ENCODE results near the gene OR6Q1. TPM values are rescaled to one million over a fixed set of nuclear protein-coding genes. Genes with fewer than 3 reads are reported as not detected.

The OR6Q1 gene
- total and polyA plus RNA-seq, 2 experiments from 2014 or later, result not detected

GRCh38 chr11:58060535-58060934, 29.8 kb downstream of the OR6Q1 start (continued):
- no peak for TF ChIP-seq ZNF462 (CRISPR knock-in tag; IDR thresholded peaks at IDR 0.05)
- TF ChIP-seq CREB1 (CRISPR knock-in tag; IDR thresholded peaks at IDR 0.05; ENCODE audit: low read depth), result no peak
- TF ChIP-seq ZNF114 (CRISPR knock-in tag; IDR thresholded peaks at IDR 0.05), result no peak
- no peak for TF ChIP-seq EZH2 (IDR thresholded peaks at IDR 0.05; ENCODE audit: low read depth, unreplicated experiment)
- no peak for TF ChIP-seq ZNF331 (CRISPR knock-in tag; IDR thresholded peaks at IDR 0.05; ENCODE audit: low read depth)
- TF ChIP-seq CTCF (conservative IDR thresholded peaks at IDR 0.05; ENCODE audit: low read depth in 2 of 2), result no peak
- TF ChIP-seq NANOG (IDR thresholded peaks at IDR 0.05; ENCODE audit: borderline replicate concordance), result no peak

Measured in GM23338 (cell line).